ENCODE measurements around the gene MSGN1. TPM values are rescaled to one million over a fixed set of nuclear protein-coding genes. Genes with fewer than 3 reads are reported as not detected.

The MSGN1 gene
- total and polyA plus RNA-seq, 2 of the 8 experiments (the other 6 are each of a cell fraction or from before 2014, with no cell fraction given), result not detected

DNA sequence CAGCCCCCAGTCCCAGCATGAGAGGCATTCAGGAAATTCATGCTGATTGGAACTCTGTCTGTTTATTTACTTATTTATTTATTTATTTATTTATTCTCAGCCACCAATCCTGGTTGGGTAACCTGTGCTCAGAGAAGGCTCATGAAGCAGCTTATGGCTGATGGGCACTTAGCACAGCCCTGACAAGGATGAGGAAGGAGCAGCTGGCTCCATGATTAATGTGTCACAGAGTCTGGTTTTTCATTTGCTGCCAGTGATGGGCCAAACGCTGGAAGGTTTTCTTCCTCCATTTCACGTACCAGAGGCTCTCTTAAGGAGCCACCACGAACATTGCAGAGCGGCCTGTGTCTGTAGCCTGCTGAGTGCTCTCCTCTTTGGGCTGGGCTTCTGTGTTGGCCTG lies 33.9 kb downstream of the MSGN1 start (continued):
- no peak for TF ChIP-seq EP300 (IDR thresholded peaks at IDR 0.05; ENCODE audit: borderline replicate concordance in 1 of 2, low read depth in 2 of 2, low read length in 2 of 2)
- no peak for TF ChIP-seq RAD21 (IDR thresholded peaks at IDR 0.05 in 1 of 2, conservative IDR thresholded peaks at IDR 0.05 in 1 of 2; ENCODE audit: low read depth in 2 of 2, low read length in 2 of 2)
- no peak for TF ChIP-seq NRF1 (IDR thresholded peaks at IDR 0.05; ENCODE audit: low read depth, low read length)
- TF ChIP-seq BRCA1 (IDR thresholded peaks at IDR 0.05; ENCODE audit: low read depth, low read length), result no peak
- TF ChIP-seq BCL11A (IDR thresholded peaks at IDR 0.05; ENCODE audit: low read depth in 2 of 2, low read length in 2 of 2), result no peak
- no peak for TF ChIP-seq TAF1 (IDR thresholded peaks at IDR 0.05; ENCODE audit: low read depth, low read length)

Measured in H1 (cell line).